K562 (cell line): Measurements from ENCODE around the gene TRIM51.

Experiments used
- ARHGAP35 ChIP-seq: fragments of 450-650 bp; IDR thresholded peaks from 2 replicates; pipeline ENCODE4 v1.6.1; 2018; ENCODE audit not compliant: partially characterized antibody
- CTCF ChIP-seq, 3 experiments: IDR thresholded peaks in 2 of 3; conservative IDR thresholded peaks in 1 of 3; 2 replicates each; pipeline ENCODE4 v1.5.1; 2011 to 2012; ENCODE audit warnings: low read length in 3 of 3, mild to moderate bottlenecking in 3 of 3, control low read depth in 2 of 3, improper control_type of control experiment in 1 of 3, inconsistent platforms in 1 of 3, low read depth in 1 of 3, mixed read lengths in 1 of 3, moderate library complexity in 1 of 3; ENCODE audit not compliant: insufficient read depth in 2 of 3
- FOXK1 ChIP-seq: sonication (generic); formaldehyde crosslinking; IDR thresholded peaks from 2 replicates; pipeline ENCODE4 v1.8.0; 2022; ENCODE audit warnings: missing genetic modification reagents, mild to moderate bottlenecking, borderline replicate concordance
- NCOA2 ChIP-seq, 2 experiments: fragments of 450-650 bp; IDR thresholded peaks; 2 replicates each; pipeline ENCODE4 v1.6.1; 2018; ENCODE audit warnings: mild to moderate bottlenecking in 2 of 2, moderate library complexity in 1 of 2; ENCODE audit not compliant: partially characterized antibody in 2 of 2
- NR2C1 ChIP-seq, 2 experiments: fragments of 450-650 bp; IDR thresholded peaks; 2 replicates each; pipeline ENCODE4 v1.6.1; 2017; ENCODE audit warnings: mild to moderate bottlenecking in 2 of 2, antibody characterized with exemption in 1 of 2, inconsistent platforms in 1 of 2, missing compliant biosample characterization in 1 of 2, missing genetic modification characterization in 1 of 2
- POLR2AphosphoS5 ChIP-seq: IDR thresholded peaks from 2 replicates; pipeline ENCODE4 v1.6.1; 2011; ENCODE audit warnings: mild to moderate bottlenecking, low read depth, low read length, moderate library complexity; ENCODE audit not compliant: control insufficient read depth, insufficient read depth
- USF2 ChIP-seq: sonication (generic); formaldehyde crosslinking; IDR thresholded peaks from 2 replicates; pipeline ENCODE4 v1.5.0; 2020; ENCODE audit warnings: missing genetic modification reagents
- ZNF384 ChIP-seq: IDR thresholded peaks from 2 replicates; pipeline ENCODE4 v1.6.1; 2012; ENCODE audit warnings: low read depth, low read length, improper control_type of control experiment
- ZNF444 ChIP-seq: fragments of 250-450 bp; sonication (Bioruptor Pico); IDR thresholded peaks from 2 replicates; pipeline ENCODE4 v1.4.0; 2020; ENCODE audit warnings: mild to moderate bottlenecking, moderate library complexity

- TF ChIP-seq USF2 (CRISPR knock-in tag) (no peak), FOXK1 (CRISPR knock-in tag) (no peak), CTCF (IDR thresholded peaks at IDR 0.05 in 2 of 3, conservative IDR thresholded peaks at IDR 0.05 in 1 of 3; ENCODE audit: insufficient read depth in 2 of 3, low read depth in 1 of 3, low read length in 3 of 3) (no peak), ZNF444 (CRISPR knock-in tag) (no peak), ZNF384 (no peak), NR2C1 (IDR thresholded peaks at IDR 0.05) (no peak), NR2C1 (tag; IDR thresholded peaks at IDR 0.05) (no peak), POLR2AphosphoS5 (no peak), NCOA2 (IDR thresholded peaks at IDR 0.05; ENCODE audit: partially characterized antibody in 2 of 2) (no peak), ARHGAP35 (no peak)
These were observed 31.4 kb downstream of the TRIM51 start, which contains the start of gene OR5W2 for GRCh38 chr11:55914482-55914881.
